Uterus (tissue), 2 donors: ENCODE data around the gene CCN5.
"Not testable (repeated sequence)": the region's sequence is repeated elsewhere in the genome, so short reads cannot be mapped to it uniquely, and the experiment has no call there.

Experiments
- CTCF ChIP-seq, 4 experiments: fragments of 200-600 bp in 2 of 4; fragments of 450-650 bp in 2 of 4; sonication (generic) in 2 of 4; IDR thresholded peaks; one replicate each; pipeline ENCODE4 v1.5.1; 2016 to 2019; ENCODE audit warnings: antibody characterized with exemption in 4 of 4, mild to moderate bottlenecking in 2 of 4, moderate library complexity in 1 of 4
- POLR2A ChIP-seq, 2 donors: fragments of 450-650 bp; IDR thresholded peaks; one replicate each; pipeline ENCODE4 v1.6.1; 2016; ENCODE audit warnings: antibody characterized with exemption in 2 of 2, mild to moderate bottlenecking in 1 of 2, moderate library complexity in 1 of 2

- TF ChIP-seq CTCF, POLR2A (IDR thresholded peaks at IDR 0.05): not testable (repeated sequence)
Measured at GRCh38 chr20:44671541-44671940, 43.6 kb upstream of the CCN5 start.
